D721Med (cell line): ENCODE measurements around the gene TNIK.

Experiments used
- DNase-seq: peaks from one replicate; pipeline ENCODE4 v3.0.0; 2011; ENCODE audit warnings: low spot score; ENCODE audit not compliant: insufficient read length
- FAIRE-seq: peaks from 2 replicates; lab custom pipeline; 2011; peaks lifted over from hg19 to GRCh38; lab: Jason Lieb, UNC
- TF ChIP-seq, protein P1 (sequence below): IDR thresholded peaks from 2 replicates; pipeline ENCODE4 v1.5.1; 2012; ENCODE audit warnings: mild to moderate bottlenecking, control low read depth; ENCODE audit not compliant: insufficient read depth; ENCODE audit errors: missing control alignments

The TNIK gene

DNA sequence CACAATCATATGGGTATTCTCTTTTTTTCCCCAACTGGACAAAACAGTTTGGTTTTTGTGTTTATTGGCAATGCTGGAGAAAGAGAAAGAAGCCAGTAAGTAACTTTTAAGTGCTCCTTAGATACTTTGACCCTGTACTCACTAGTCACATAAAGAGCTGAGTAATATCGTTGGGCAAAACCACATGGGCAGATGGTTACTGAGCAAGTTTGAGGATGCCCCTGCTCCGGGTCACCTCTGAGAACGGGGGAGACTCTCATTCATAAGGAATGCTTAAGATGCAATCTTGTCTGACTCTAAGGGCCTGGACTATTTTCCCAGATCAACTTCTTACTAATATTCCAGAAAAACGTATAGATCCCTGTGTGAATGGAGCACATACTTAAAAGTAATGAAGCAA, 327.3 kb downstream of the TNIK start:
- FAIRE-seq (no peak), DNase-seq (no peak)
- TF ChIP-seq, protein P1, sequence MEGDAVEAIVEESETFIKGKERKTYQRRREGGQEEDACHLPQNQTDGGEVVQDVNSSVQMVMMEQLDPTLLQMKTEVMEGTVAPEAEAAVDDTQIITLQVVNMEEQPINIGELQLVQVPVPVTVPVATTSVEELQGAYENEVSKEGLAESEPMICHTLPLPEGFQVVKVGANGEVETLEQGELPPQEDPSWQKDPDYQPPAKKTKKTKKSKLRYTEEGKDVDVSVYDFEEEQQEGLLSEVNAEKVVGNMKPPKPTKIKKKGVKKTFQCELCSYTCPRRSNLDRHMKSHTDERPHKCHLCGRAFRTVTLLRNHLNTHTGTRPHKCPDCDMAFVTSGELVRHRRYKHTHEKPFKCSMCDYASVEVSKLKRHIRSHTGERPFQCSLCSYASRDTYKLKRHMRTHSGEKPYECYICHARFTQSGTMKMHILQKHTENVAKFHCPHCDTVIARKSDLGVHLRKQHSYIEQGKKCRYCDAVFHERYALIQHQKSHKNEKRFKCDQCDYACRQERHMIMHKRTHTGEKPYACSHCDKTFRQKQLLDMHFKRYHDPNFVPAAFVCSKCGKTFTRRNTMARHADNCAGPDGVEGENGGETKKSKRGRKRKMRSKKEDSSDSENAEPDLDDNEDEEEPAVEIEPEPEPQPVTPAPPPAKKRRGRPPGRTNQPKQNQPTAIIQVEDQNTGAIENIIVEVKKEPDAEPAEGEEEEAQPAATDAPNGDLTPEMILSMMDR = no peak

DNA sequence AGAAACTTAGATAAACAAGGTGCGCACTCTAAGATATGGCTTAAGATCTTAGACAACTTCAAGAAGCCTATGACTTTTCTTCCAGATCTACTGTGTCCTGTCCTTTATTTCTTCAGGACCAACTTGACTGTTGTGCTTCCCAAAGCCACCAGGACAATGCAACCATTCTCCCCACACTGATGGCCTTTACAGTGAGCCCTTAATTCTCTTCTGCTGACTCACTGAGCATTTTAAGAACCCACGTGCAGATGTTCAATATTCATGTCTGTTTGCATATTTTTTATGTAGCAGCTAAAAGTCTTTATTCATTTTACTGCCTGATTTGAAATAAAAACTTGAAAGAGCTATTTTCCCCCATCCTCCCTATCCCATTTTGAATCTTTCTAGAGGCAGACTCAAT, 330.4 kb downstream of the TNIK start:
- TF ChIP-seq, protein P1 = no peak
- FAIRE-seq = no peak
- DNase-seq = no peak

DNA sequence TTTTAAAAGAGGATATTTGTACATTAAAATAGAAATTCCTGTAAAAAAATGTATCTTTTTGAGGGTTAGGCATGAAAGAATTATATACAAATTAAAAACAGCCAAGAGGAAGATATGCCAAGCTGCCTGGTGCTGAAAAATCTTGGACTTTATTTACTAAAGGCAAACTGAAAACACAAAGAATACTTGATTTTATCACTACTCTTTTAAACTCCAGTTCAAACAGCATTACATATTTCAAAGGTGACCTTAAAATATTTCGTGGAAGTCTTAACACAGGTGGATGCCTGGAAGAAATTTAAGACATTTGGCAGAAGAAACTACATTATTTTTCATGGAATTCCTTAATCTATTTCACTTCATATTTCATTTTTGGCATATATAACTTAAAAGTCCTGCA, 332.6 kb downstream of the TNIK start:
- TF ChIP-seq, protein P1 = no peak
- FAIRE-seq (no peak), DNase-seq (no peak)

DNA sequence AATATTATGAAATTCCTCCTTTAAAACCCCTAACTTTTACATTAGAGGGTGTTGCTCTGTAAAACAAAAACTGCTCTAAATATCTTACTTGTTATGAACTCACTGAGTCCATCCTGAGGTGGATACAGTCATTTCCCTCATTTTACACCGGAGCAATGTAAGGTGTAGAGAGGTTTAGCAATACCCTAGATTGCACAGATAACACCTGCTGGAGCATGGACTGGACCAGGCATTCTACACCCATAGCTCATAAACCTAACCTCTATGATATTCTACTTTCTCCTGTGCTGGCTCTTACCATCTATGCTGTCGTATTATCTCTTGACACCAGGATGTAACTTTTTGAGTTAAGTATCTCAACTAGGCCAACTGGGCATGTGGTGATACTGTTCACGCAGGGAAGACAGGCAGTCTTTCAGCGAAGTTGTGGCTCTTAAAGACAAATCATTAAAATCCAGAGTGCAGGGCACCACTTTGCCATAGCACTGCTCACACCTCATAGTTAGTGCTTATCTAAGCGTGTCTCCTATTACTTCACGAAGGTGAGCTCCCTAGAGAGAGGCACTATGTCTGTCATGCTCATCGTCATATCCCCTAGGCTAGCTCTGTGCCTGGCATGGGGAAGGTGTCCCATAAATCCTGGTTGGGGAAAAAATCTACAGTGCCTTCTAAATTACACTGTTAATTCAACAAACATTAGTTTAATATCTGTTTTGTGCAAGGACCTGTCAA, 333.6 kb downstream of the TNIK start:
- no peak for DNase-seq
- no peak for FAIRE-seq
- TF ChIP-seq, protein P1 = no peak

DNA sequence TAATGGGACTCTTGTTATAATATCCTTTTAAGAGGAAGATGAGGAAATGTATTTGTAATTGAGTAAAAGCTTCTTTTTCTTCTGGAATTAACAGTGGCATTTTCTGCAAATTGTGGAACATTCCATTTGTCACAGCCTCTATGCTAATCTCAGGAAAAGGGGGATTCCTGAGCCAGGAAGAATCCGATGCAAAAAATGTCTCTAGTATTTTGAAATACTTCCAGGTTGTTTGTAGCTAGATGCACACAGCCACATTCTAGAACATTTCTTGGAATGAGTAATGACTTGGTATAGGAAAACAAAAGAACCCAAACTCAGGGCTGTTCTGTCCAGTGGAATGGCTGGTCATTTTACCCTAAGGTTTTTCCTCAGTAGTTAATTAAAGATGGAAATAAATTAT, 335.2 kb downstream of the TNIK start:
- no peak for DNase-seq
- FAIRE-seq = no peak
- TF ChIP-seq, protein P1 = no peak

DNA sequence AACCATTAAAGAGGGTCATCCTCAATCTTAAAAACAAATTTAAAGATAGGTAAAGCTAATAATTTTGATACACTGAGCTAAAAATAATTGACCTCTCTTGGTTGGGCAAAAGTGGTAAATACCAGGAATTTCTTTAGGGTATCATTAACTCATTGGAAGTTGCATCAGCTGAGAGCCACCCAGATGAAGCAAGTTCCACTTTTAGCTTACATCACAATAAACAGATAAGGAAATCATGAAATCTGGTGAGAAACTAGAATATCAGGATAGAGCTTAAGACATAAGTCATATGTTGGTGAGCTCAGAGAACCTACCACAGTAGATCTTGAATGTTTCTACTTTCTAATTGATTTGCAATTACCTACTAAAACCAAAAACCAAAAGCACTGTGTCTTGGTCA, 336.3 kb downstream of the TNIK start:
- DNase-seq (no peak), FAIRE-seq (no peak)
- TF ChIP-seq, protein P1 = no peak

DNA sequence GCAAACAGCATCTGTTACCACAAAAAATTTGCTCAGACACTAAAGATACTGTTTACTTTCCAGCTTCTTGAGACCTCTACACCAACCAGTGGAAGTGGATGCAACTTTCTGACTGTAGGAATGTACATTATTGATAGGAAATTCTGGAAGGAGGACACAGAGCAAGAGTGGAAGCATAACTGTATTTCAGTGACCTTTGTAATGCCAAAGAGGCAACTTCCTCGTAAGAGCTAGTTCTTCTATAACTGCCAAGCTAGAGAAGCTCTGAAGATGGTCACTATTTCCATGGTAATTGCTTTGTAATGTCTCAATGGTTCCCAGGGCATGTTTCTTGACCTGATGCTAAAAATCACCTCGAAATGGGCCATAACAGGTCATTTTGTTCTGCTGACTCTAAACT, 337.3 kb downstream of the TNIK start:
- TF ChIP-seq, protein P1 = no peak
- FAIRE-seq = no peak

More for the DNA sequence above, 337.3 kb downstream of the TNIK start:
- DNase-seq = no peak
